WTC11 (cell line): ENCODE results near the gene PRKAG2. TPM values are rescaled to one million over a fixed set of nuclear protein-coding genes. Genes with fewer than 3 reads are reported as not detected.

Experiments used
- ATAC-seq: fragments of 200-7000 bp; cut with Tn5 transposase; 2 replicates; pipeline ENCODE4 v1.10.0; 2021; ENCODE audit warnings: mild to moderate bottlenecking, moderate library complexity
- CTCF ChIA-PET: fragments of 300-600 bp; sonication (Branson Sonifier 250); formaldehyde crosslinking; loops from one replicate; lab custom pipeline; 2021; ENCODE audit warnings: antibody characterized with exemption; lab: Charles Lee
- POLR2A ChIA-PET: fragments of 350-600 bp; sonication (Branson Sonifier 250); formaldehyde crosslinking; loops from one replicate; lab custom pipeline; 2021; ENCODE audit warnings: antibody characterized with exemption; lab: Charles Lee
- DNase-seq: peaks from one replicate; pipeline ENCODE4 v3.0.0; 2021; ENCODE audit warnings: low spot score
- H3K27ac Mint-ChIP-seq: 2 replicates; pipeline ENCODE4 v1.8.0; 2021; ENCODE audit warnings: mixed read lengths
- H3K27me3 Mint-ChIP-seq: 2 replicates; pipeline ENCODE4 v1.8.0; 2021; ENCODE audit warnings: low read depth, mild to moderate bottlenecking, moderate library complexity, mixed read lengths
- H3K36me3 Mint-ChIP-seq: 2 replicates; pipeline ENCODE4 v1.8.0; 2021; ENCODE audit warnings: mixed read lengths
- H3K4me1 Mint-ChIP-seq: 2 replicates; pipeline ENCODE4 v1.8.0; 2022; ENCODE audit warnings: mixed read lengths
- H3K4me3 Mint-ChIP-seq: 2 replicates; pipeline ENCODE4 v1.8.0; 2021; ENCODE audit warnings: mild to moderate bottlenecking, moderate library complexity, mixed read lengths
- H3K9me3 Mint-ChIP-seq: 2 replicates; pipeline ENCODE4 v1.8.0; 2021; ENCODE audit warnings: mixed read lengths
- CREM ChIP-seq: sonication (generic); formaldehyde crosslinking; IDR thresholded peaks from 2 replicates; pipeline ENCODE4 v1.8.1; 2022; ENCODE audit warnings: mild to moderate bottlenecking, missing genetic modification reagents, moderate library complexity
- ELF4 ChIP-seq: sonication (generic); formaldehyde crosslinking; IDR thresholded peaks from 2 replicates; pipeline ENCODE4 v1.8.1; 2022; ENCODE audit warnings: low read depth, mild to moderate bottlenecking, moderate library complexity, missing genetic modification reagents
- GTF2I ChIP-seq: fragments of 250-450 bp; sonication (Bioruptor Pico); conservative IDR thresholded peaks from 2 replicates; pipeline ENCODE4 v1.4.0; 2021; ENCODE audit warnings: mild to moderate bottlenecking
- JAZF1 ChIP-seq: fragments of 250-450 bp; sonication (Bioruptor Pico); IDR thresholded peaks from 2 replicates; pipeline ENCODE4 v1.9.0; 2021; ENCODE audit warnings: moderate library complexity, mild to moderate bottlenecking, inconsistent platforms
- KAT7 ChIP-seq: sonication (generic); formaldehyde crosslinking; IDR thresholded peaks from 2 replicates; pipeline ENCODE4 v1.8.1; 2023; ENCODE audit warnings: missing genetic modification reagents, mild to moderate bottlenecking, borderline replicate concordance
- MYBL2 ChIP-seq: sonication (generic); formaldehyde crosslinking; IDR thresholded peaks from 2 replicates; pipeline ENCODE4 v1.8.1; 2023; ENCODE audit warnings: mild to moderate bottlenecking, moderate library complexity, missing genetic modification reagents
- NFE2L1 ChIP-seq: sonication (generic); formaldehyde crosslinking; IDR thresholded peaks from 2 replicates; pipeline ENCODE4 v1.8.1; 2023; ENCODE audit warnings: missing genetic modification reagents
- TP53 ChIP-seq: sonication (generic); formaldehyde crosslinking; IDR thresholded peaks from 2 replicates; pipeline ENCODE4 v1.8.1; 2023; ENCODE audit warnings: mild to moderate bottlenecking, missing genetic modification reagents
- ZNF121 ChIP-seq: sonication (generic); formaldehyde crosslinking; IDR thresholded peaks from 2 replicates; pipeline ENCODE4 v1.8.0; 2023; ENCODE audit warnings: missing genetic modification reagents
- ZNF219 ChIP-seq: sonication (generic); formaldehyde crosslinking; IDR thresholded peaks from 2 replicates; pipeline ENCODE4 v1.8.0; 2023; ENCODE audit warnings: missing genetic modification reagents, mild to moderate bottlenecking, borderline replicate concordance
- ZNF317 ChIP-seq: sonication (generic); formaldehyde crosslinking; IDR thresholded peaks from 2 replicates; pipeline ENCODE4 v1.8.1; 2023; ENCODE audit warnings: low read depth, mild to moderate bottlenecking, moderate library complexity, missing genetic modification reagents, borderline replicate concordance
- ZNF396 ChIP-seq: fragments of 250-450 bp; sonication (Bioruptor Pico); IDR thresholded peaks from 2 replicates; pipeline ENCODE4 v1.8.0; 2021; ENCODE audit warnings: mild to moderate bottlenecking, moderate library complexity, borderline replicate concordance
- ZNF423 ChIP-seq: fragments of 250-450 bp; sonication (Bioruptor Pico); IDR thresholded peaks from 2 replicates; pipeline ENCODE4 v2.1.2; 2022; ENCODE audit warnings: mild to moderate bottlenecking, moderate library complexity
- total RNA-seq: library from RNA; stranded (reverse); gene quantifications from 3 replicates; pipeline ENCODE4 v1.2.3, GENCODE V29; 2021
- TF ChIP-seq, protein P1 (sequence below): fragments of 200-600 bp; IDR thresholded peaks from 2 replicates; pipeline ENCODE4 v1.8.0; 2022; ENCODE audit warnings: antibody characterized with exemption
- TF ChIP-seq, protein P2 (sequence below): fragments of 250-450 bp; sonication (Bioruptor Pico); IDR thresholded peaks from 2 replicates; pipeline ENCODE4 v1.9.0; 2021; ENCODE audit warnings: moderate library complexity, mild to moderate bottlenecking, inconsistent platforms, borderline replicate concordance
- TF ChIP-seq, protein P3 (sequence below): fragments of 250-450 bp; sonication (Bioruptor Pico); IDR thresholded peaks from 2 replicates; pipeline ENCODE4 v1.9.0; 2021; ENCODE audit warnings: mild to moderate bottlenecking
- TF ChIP-seq, protein P4 (sequence below): sonication (generic); formaldehyde crosslinking; IDR thresholded peaks from 2 replicates; pipeline ENCODE4 v1.8.1; 2022; ENCODE audit warnings: mild to moderate bottlenecking, moderate library complexity, missing genetic modification reagents
- TF ChIP-seq, protein P5 (sequence below): sonication (generic); formaldehyde crosslinking; IDR thresholded peaks from 2 replicates; pipeline ENCODE4 v1.8.1; 2023; ENCODE audit warnings: mild to moderate bottlenecking, missing genetic modification reagents
- TF ChIP-seq, protein P6 (sequence below): sonication (generic); formaldehyde crosslinking; IDR thresholded peaks from 2 replicates; pipeline ENCODE4 v1.8.0; 2023; ENCODE audit warnings: missing genetic modification reagents

The PRKAG2 gene
- total RNA-seq, 1 experiment from 2014 or later, result 20.3 TPM

DNA sequence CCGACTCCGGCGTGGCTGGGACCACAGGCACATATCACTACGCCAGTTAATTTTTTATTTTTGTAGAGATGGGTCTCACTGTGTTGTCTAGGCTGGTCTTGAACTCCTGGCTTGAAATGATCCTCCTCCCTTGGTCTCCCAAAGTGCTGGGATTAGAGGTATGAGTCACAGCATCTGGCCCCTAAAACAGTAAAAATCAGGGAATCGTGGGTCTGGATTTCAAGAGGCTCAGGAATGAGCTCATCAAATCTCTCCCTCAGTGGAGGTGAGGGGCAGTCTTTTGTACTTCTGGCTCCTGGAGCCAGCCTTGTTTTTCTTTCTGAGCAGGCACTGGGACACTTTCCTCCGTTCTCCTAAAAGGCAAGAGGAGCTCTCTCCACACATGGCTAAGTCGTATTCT is 325.1 kb downstream of the PRKAG2 start:
- ATAC-seq (no peak), DNase-seq (no peak)
- H3K4me3 Mint-ChIP-seq, result no peak overlapping the region
- POLR2A ChIA-PET, result no interaction called here
- no peak for TF ChIP-seq ZNF219 (CRISPR knock-in tag)
- no peak for TF ChIP-seq CREM (CRISPR knock-in tag)
- TF ChIP-seq NFE2L1 (CRISPR knock-in tag), result no peak
- no peak for TF ChIP-seq MYBL2 (CRISPR knock-in tag)
- TF ChIP-seq, protein P1, sequence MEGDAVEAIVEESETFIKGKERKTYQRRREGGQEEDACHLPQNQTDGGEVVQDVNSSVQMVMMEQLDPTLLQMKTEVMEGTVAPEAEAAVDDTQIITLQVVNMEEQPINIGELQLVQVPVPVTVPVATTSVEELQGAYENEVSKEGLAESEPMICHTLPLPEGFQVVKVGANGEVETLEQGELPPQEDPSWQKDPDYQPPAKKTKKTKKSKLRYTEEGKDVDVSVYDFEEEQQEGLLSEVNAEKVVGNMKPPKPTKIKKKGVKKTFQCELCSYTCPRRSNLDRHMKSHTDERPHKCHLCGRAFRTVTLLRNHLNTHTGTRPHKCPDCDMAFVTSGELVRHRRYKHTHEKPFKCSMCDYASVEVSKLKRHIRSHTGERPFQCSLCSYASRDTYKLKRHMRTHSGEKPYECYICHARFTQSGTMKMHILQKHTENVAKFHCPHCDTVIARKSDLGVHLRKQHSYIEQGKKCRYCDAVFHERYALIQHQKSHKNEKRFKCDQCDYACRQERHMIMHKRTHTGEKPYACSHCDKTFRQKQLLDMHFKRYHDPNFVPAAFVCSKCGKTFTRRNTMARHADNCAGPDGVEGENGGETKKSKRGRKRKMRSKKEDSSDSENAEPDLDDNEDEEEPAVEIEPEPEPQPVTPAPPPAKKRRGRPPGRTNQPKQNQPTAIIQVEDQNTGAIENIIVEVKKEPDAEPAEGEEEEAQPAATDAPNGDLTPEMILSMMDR, result no peak
- TF ChIP-seq ZNF121 (CRISPR knock-in tag), result no peak
- TF ChIP-seq, protein P2, sequence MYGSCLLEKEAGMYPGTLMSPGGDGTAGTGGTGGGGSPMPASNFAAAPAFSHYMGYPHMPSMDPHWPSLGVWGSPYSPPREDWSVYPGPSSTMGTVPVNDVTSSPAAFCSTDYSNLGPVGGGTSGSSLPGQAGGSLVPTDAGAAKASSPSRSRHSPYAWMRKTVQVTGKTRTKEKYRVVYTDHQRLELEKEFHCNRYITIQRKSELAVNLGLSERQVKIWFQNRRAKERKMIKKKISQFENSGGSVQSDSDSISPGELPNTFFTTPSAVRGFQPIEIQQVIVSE (CRISPR knock-in tag), result no peak
- CTCF ChIA-PET, result interaction anchor here (1.7 kb wide), 1 partner anchor 231 kb away, joined by 7 read pairs; no protein-coding TSS in a partner anchor
- H3K36me3 Mint-ChIP-seq, result no peaks in the 10 kb centered on the region
- H3K9me3 Mint-ChIP-seq, result peaks cover 7% of the 10 kb centered on the region
- no peak overlapping the region for H3K27ac Mint-ChIP-seq
- H3K27me3 Mint-ChIP-seq, result no peaks in the 10 kb centered on the region
- H3K4me1 Mint-ChIP-seq, result peaks cover 24% of the 10 kb centered on the region

DNA sequence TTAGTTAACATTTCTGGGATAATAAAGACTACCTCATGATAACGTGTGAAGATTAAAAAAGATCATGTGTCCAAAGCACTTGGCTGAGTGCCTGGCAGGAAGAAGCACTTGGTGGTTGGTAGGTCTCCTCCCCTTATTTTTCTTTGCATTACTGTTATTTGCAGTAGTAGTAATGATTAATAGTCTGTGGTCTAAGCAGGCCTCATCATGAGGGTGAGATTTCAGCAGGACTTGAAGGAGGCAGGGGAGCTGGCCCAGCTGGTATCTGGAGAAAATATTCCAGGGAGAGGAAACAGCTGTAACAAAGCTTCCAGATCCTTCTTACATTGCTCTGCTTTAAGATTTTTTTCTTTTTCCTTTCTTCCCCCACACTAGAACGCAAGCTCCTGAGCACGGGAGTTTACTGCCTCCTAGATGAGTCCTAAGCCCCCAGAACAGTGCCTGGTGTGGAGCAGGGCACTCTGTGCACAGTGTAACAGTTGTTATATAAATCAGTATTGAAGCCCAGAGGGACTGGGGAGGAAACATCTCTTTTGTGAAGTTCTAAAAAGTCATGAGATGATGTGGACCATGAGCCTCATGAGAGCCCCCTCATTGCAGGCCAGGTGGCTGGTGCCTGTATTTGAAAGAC is 326.1 kb downstream of the PRKAG2 start:
- Mint-ChIP-seq H3K36me3 (no peaks in the 10 kb centered on the region), H3K4me3 (no peak overlapping the region), H3K27ac (no peak overlapping the region), H3K9me3 (peaks cover 7% of the 10 kb centered on the region), H3K4me1 (peaks cover 24% of the 10 kb centered on the region), H3K27me3 (no peaks in the 10 kb centered on the region)
- CTCF ChIA-PET, result no interaction called here
- ATAC-seq, result no peak
- no peak for DNase-seq
- TF ChIP-seq TP53 (CRISPR knock-in tag) (no peak), ZNF396 (CRISPR knock-in tag) (no peak), ZNF317 (CRISPR knock-in tag) (no peak), JAZF1 (CRISPR knock-in tag) (no peak), GTF2I (CRISPR knock-in tag) (no peak), ELF4 (CRISPR knock-in tag) (no peak), KAT7 (no peak), ZNF423 (CRISPR knock-in tag) (no peak)
- TF ChIP-seq, protein P3, sequence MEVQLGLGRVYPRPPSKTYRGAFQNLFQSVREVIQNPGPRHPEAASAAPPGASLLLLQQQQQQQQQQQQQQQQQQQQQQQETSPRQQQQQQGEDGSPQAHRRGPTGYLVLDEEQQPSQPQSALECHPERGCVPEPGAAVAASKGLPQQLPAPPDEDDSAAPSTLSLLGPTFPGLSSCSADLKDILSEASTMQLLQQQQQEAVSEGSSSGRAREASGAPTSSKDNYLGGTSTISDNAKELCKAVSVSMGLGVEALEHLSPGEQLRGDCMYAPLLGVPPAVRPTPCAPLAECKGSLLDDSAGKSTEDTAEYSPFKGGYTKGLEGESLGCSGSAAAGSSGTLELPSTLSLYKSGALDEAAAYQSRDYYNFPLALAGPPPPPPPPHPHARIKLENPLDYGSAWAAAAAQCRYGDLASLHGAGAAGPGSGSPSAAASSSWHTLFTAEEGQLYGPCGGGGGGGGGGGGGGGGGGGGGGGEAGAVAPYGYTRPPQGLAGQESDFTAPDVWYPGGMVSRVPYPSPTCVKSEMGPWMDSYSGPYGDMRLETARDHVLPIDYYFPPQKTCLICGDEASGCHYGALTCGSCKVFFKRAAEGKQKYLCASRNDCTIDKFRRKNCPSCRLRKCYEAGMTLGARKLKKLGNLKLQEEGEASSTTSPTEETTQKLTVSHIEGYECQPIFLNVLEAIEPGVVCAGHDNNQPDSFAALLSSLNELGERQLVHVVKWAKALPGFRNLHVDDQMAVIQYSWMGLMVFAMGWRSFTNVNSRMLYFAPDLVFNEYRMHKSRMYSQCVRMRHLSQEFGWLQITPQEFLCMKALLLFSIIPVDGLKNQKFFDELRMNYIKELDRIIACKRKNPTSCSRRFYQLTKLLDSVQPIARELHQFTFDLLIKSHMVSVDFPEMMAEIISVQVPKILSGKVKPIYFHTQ, result no peak
- TF ChIP-seq, protein P4, sequence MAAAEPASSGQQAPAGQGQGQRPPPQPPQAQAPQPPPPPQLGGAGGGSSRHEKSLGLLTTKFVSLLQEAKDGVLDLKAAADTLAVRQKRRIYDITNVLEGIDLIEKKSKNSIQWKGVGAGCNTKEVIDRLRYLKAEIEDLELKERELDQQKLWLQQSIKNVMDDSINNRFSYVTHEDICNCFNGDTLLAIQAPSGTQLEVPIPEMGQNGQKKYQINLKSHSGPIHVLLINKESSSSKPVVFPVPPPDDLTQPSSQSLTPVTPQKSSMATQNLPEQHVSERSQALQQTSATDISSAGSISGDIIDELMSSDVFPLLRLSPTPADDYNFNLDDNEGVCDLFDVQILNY (CRISPR knock-in tag), result no peak
- TF ChIP-seq, protein P5, sequence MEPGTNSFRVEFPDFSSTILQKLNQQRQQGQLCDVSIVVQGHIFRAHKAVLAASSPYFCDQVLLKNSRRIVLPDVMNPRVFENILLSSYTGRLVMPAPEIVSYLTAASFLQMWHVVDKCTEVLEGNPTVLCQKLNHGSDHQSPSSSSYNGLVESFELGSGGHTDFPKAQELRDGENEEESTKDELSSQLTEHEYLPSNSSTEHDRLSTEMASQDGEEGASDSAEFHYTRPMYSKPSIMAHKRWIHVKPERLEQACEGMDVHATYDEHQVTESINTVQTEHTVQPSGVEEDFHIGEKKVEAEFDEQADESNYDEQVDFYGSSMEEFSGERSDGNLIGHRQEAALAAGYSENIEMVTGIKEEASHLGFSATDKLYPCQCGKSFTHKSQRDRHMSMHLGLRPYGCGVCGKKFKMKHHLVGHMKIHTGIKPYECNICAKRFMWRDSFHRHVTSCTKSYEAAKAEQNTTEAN (CRISPR knock-in tag), result no peak
- TF ChIP-seq, protein P6, sequence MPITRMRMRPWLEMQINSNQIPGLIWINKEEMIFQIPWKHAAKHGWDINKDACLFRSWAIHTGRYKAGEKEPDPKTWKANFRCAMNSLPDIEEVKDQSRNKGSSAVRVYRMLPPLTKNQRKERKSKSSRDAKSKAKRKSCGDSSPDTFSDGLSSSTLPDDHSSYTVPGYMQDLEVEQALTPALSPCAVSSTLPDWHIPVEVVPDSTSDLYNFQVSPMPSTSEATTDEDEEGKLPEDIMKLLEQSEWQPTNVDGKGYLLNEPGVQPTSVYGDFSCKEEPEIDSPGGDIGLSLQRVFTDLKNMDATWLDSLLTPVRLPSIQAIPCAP (CRISPR knock-in tag), result no peak
- POLR2A ChIA-PET, result no interaction called here
